NCI-H82 treated with DMSO at 0.1 percent for 48 hours (cell line): Measurements from ENCODE around the gene ZNF225.
"Not testable (repeated sequence)": the region's sequence is repeated elsewhere in the genome, so short reads cannot be mapped to it uniquely, and the experiment has no call there.

ENCODE experiments used
- DNase-seq: peaks from one replicate; lab custom pipeline; 2025; ENCODE audit not compliant: unreplicated experiment; lab: John Stamatoyannopoulos, UW

ZNF225 gene

DNA sequence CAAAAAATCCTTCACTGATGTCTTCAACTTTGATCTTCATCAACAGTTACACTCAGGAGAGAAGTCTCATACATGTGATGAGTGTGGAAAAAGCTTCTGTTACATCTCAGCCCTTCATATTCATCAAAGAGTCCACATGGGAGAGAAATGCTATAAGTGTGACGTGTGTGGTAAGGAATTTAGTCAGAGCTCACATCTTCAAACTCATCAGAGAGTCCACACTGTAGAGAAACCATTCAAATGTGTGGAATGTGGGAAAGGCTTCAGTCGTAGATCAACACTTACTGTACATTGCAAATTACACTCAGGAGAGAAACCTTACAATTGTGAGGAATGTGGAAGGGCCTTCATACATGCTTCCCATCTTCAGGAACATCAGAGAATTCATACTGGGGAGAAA is 43.3 kb downstream of the ZNF225 start:
- DNase-seq, result no peak

- no peak for DNase-seq
Observed at GRCh38 chr19:44163789-44164188, 50.6 kb downstream of the ZNF225 start.

GRCh38 chr19:44164327-44164672 is 51.1 kb downstream of the ZNF225 start:
- DNase-seq, result no peak

DNA sequence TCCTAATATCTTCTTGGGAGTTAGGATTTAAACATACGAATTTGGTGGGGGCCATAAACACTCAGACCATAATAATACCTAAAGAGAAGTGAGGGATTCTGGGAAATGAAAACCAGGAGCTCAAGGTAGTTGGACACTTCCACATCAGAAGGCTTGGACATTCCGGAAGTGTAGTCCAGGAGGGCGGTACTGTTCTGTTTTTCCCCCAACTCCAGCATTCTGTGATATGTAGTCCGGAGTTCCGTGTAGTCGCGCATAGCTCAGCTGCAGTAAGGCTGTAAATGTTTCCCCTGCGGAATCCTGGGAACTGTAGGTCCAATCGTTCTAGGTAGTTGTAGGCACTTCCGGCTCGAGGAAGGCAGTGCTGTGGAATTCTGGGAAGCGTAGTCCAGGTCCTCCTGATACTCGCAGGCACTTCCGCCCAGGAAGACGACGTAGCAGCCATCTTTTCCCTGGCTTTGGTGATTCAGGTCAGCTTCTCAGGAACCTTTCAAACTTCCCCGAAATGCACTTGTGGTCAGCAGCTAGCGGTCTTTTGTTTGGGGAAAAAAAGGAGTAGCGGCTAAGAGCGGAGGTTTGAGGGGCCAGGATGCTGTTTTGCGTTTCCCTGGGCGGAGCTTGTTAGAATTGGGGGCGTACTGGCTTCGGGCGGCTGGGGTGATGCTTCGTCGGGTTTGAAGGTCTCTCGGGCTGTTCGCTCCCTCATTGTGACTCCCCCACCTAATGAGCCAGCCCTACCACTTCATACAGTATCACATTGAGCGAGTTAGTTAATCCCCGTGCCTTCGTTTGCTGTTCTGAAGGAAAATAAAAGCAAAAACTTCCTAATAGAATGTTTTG is 51.7 kb downstream of the ZNF225 start, which contains the start of gene ZNF226:
Gene ZNF226 (plus strand): TSS at position 428 of the 840 bp plus-strand sequence. CDS start 4,981 bp downstream, outside the sequence.
- peak; percentile 99 for DNase-seq

GRCh38 chr19:44170660-44171059 is 57.5 kb downstream of the ZNF225 start:
- DNase-seq, result not testable (repeated sequence)

DNA sequence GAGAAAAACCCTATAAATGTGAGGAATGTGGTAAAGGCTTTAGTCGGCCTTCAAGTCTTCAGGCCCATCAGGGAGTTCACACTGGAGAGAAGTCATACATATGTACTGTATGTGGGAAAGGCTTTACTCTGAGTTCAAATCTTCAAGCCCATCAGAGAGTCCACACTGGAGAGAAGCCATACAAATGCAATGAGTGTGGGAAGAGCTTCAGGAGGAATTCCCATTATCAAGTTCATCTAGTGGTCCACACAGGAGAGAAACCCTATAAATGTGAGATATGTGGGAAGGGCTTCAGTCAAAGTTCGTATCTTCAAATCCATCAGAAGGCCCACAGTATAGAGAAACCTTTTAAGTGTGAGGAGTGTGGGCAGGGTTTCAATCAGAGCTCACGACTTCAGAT is 63.4 kb downstream of the ZNF225 start:
- DNase-seq, result no peak

DNA sequence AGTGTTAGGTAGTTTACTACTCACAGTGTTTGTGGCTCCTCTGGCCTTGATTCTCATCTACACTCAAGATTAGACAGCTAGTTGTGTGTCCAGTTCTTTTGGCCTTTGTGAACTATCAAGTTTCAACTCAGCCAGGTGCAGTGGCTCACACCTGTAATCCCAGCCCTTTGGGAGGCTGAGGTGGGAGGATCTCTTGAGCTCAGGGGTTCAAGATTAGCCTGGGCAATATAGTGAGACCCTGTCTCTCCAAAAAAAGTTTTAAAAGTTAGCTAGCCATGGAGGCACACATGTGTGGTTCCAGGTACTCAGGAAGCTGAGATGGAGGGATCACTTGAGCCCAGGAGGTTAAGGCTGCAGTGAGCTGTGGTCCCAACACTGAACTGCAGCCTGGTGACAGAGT is 67.8 kb downstream of the ZNF225 start:
- no peak for DNase-seq

DNA sequence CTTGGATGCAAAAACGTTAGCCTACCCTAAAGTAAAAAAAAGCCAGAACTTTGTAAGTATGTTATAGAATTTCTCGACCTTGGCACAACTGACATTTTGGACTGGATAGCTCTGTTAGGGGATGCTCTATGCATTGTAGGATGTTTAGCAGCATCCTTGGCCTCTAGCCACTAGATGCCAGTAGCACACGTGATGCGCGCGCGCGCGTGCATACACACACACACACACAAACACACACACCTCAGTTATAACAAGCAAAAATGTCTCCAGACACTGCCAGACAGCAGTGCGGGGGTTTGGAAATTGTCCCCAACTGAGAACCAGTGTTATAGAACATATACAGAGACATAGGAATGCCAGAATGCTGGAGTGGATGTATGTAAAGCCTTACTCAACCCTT is 68.9 kb downstream of the ZNF225 start:
- no peak for DNase-seq
